ENCODE data around the gene TNNI3K.

The TNNI3K gene

GRCh38 chr1:74523873-74524480 lies 288.8 kb downstream of the TNNI3K start:
- Histone ChIP-seq H3K9me3 (ENCODE audit: control insufficient read depth, insufficient read depth, low read length) (no peaks in the 10 kb centered on the region), H3K9me2 (replicated peaks; ENCODE audit: control insufficient read depth, low read length) (no peaks in the 10 kb centered on the region), H3K27ac (ENCODE audit: low read depth, low read length) (no peak overlapping the region), H3K36me3 (ENCODE audit: control insufficient read depth, low read length) (no peaks in the 10 kb centered on the region), H3K4me2 (ENCODE audit: low read length) (no peak overlapping the region), H3K27me3 (ENCODE audit: control insufficient read depth, low read length) (no peaks in the 10 kb centered on the region), H3K4me3 (ENCODE audit: low read length) (no peak overlapping the region), H3K79me2 (ENCODE audit: control insufficient read depth, low read length) (no peaks in the 10 kb centered on the region), H3K4me1 (ENCODE audit: control insufficient read depth, low read length) (no peaks in the 10 kb centered on the region), H4K20me1 (ENCODE audit: control insufficient read depth, insufficient read depth, low read depth, low read length) (no peaks in the 10 kb centered on the region), H3F3A (ENCODE audit: control insufficient read depth, insufficient read depth) (no peaks in the 10 kb centered on the region)
- TF ChIP-seq, protein P1, sequence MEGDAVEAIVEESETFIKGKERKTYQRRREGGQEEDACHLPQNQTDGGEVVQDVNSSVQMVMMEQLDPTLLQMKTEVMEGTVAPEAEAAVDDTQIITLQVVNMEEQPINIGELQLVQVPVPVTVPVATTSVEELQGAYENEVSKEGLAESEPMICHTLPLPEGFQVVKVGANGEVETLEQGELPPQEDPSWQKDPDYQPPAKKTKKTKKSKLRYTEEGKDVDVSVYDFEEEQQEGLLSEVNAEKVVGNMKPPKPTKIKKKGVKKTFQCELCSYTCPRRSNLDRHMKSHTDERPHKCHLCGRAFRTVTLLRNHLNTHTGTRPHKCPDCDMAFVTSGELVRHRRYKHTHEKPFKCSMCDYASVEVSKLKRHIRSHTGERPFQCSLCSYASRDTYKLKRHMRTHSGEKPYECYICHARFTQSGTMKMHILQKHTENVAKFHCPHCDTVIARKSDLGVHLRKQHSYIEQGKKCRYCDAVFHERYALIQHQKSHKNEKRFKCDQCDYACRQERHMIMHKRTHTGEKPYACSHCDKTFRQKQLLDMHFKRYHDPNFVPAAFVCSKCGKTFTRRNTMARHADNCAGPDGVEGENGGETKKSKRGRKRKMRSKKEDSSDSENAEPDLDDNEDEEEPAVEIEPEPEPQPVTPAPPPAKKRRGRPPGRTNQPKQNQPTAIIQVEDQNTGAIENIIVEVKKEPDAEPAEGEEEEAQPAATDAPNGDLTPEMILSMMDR (IDR thresholded peaks at IDR 0.05; ENCODE audit: low read depth, low read length, poor library complexity, severe bottlenecking), result no peak
- no peak for TF ChIP-seq EZH2phosphoT487 (IDR thresholded peaks at IDR 0.05; ENCODE audit: borderline replicate concordance, low read length)

DNA sequence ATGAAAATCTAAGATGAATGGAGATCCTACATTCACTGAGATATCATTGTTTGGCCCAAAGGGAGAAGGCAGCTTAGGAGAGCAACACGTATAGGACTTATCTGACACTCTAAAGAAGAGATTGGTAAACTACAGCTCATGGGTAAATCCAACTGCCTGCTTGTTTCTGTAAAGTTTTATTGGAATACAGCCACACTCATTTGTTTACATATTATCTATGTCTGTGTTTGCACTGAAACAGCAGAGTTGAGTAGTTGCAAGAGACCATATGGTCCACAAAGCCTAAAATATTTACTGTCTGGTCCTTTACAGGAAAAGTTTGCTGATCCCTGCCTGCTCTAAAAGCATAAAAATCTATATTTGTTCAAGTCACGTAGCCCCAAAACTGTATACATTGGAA lies 291.5 kb downstream of the TNNI3K start:
- no peak overlapping the region for H3K4me3 ChIP-seq (ENCODE audit: low read length)
- TF ChIP-seq EZH2phosphoT487 (IDR thresholded peaks at IDR 0.05; ENCODE audit: borderline replicate concordance, low read length), result no peak
- TF ChIP-seq, protein P1 (IDR thresholded peaks at IDR 0.05; ENCODE audit: low read depth, low read length, poor library complexity, severe bottlenecking), result no peak
- H3F3A ChIP-seq (ENCODE audit: control insufficient read depth, insufficient read depth), result no peaks in the 10 kb centered on the region
- no peaks in the 10 kb centered on the region for H3K4me1 ChIP-seq (ENCODE audit: control insufficient read depth, low read length)
- no peaks in the 10 kb centered on the region for H3K9me3 ChIP-seq (ENCODE audit: control insufficient read depth, insufficient read depth, low read length)
- no peak overlapping the region for H3K4me2 ChIP-seq (ENCODE audit: low read length)
- no peak overlapping the region for H3K27ac ChIP-seq (ENCODE audit: low read depth, low read length)
- no peaks in the 10 kb centered on the region for H3K27me3 ChIP-seq (ENCODE audit: control insufficient read depth, low read length)
- no peaks in the 10 kb centered on the region for H3K36me3 ChIP-seq (ENCODE audit: control insufficient read depth, low read length)
- no peaks in the 10 kb centered on the region for H3K79me2 ChIP-seq (ENCODE audit: control insufficient read depth, low read length)
- no peaks in the 10 kb centered on the region for H3K9me2 ChIP-seq (replicated peaks; ENCODE audit: control insufficient read depth, low read length)
- H4K20me1 ChIP-seq (ENCODE audit: control insufficient read depth, insufficient read depth, low read depth, low read length), result no peaks in the 10 kb centered on the region

GRCh38 chr1:74528123-74528522 lies 292.9 kb downstream of the TNNI3K start:
- H3K27me3 ChIP-seq (ENCODE audit: control insufficient read depth, low read length), result no peaks in the 10 kb centered on the region
- no peaks in the 10 kb centered on the region for H3K9me2 ChIP-seq (replicated peaks; ENCODE audit: control insufficient read depth, low read length)
- no peaks in the 10 kb centered on the region for H3K79me2 ChIP-seq (ENCODE audit: control insufficient read depth, low read length)
- H3K9me3 ChIP-seq (ENCODE audit: control insufficient read depth, insufficient read depth, low read length), result no peaks in the 10 kb centered on the region
- no peaks in the 10 kb centered on the region for H3K36me3 ChIP-seq (ENCODE audit: control insufficient read depth, low read length)
- no peaks in the 10 kb centered on the region for H4K20me1 ChIP-seq (ENCODE audit: control insufficient read depth, insufficient read depth, low read depth, low read length)
- H3K27ac ChIP-seq (ENCODE audit: low read depth, low read length), result no peak overlapping the region
- H3K4me2 ChIP-seq (ENCODE audit: low read length), result no peak overlapping the region
- H3K4me1 ChIP-seq (ENCODE audit: control insufficient read depth, low read length), result no peaks in the 10 kb centered on the region
- TF ChIP-seq EZH2phosphoT487 (IDR thresholded peaks at IDR 0.05; ENCODE audit: borderline replicate concordance, low read length), result no peak
- TF ChIP-seq, protein P1 (IDR thresholded peaks at IDR 0.05; ENCODE audit: low read depth, low read length, poor library complexity, severe bottlenecking), result no peak
- H3F3A ChIP-seq (ENCODE audit: control insufficient read depth, insufficient read depth), result no peaks in the 10 kb centered on the region
- no peak overlapping the region for H3K4me3 ChIP-seq (ENCODE audit: low read length)

Data from DOHH2 (cell line).